Stimulated activated CD4-positive, alpha-beta T cell treated with anti-CD3 and anti-CD28 coated beads, Interleukin-1b, Interleukin-23, amount 100 ng/mL, for 24 hours (primary cell): ENCODE measurements around the gene CDH23.

Experiments
- DNase-seq, 4 experiments: peaks; one replicate each; pipeline ENCODE4 v3.0.0-alpha.2; 2020; ENCODE audit warnings: low read depth in 4 of 4, low spot score in 1 of 4

CDH23 gene

DNA sequence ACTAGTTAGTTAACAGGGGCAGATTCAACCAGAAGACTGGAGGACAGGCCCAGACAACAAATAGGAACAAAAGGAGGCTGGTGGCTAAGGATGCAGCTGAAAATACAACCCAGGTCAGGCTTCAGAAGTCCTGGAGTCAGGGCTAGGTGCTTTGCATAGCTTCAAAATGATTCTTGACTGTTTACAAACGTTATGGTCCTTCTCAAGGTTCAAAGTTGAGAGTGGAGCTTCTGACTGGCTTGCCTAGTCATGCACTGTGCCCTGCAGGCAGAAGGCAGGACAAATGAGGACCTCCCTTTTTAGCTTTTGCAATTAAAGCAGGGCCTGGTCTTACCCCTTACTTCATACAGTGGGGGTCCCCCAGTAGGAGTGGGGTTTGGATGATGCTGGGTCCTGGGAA lies 4.4 kb upstream of the CDH23 start:
- no peak for DNase-seq

DNA sequence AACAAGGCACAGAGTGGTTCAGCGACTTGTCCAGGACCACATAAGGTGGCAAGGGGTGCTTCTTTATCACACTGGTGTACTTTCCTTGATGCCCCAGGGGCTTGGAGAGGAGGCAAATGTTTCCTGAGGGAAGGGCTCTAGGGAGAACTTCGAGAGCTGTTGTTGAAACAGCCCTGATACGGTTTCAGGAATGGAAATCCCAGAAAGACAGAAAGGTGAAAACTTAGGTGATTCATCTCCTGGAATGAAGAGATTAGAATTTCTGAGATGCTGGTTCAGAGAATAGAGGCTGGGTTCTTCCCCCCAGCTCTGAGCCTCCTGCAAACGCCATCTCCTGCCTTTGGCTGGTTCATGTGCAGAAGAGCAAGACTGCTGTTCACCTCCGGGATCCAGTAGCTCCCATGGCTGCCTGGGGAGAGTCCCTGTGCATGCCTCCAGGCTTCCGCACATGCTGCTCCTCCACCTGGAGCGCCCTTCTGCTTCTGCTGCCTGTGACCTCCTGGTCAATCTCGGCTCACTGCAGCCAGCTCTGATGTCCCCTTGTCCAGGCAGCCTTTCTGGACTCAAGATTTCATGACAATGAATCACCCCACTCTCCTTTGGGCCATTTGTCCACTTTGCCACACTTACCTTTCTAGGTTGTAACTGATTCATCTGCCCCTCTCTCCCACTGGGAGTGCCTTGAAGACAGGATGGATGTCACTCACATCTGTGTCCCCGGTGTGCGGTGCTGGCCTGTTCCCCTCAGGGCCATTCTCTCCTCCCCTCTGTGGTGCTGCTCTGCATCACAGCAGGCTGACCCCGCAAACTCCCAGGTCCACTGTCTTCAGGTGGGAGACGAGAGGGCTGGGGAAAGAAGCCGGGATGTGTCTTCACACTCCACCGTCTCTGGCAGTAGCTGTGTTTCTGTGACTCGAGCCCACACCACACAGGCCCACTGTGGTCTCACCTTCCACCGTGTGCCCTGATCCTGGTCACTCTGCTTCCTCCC lies 3.6 kb upstream of the CDH23 start:
- DNase-seq: no peak

GRCh38 chr10:71393841-71394475 lies 2.8 kb upstream of the CDH23 start:
- no peak for DNase-seq

DNA sequence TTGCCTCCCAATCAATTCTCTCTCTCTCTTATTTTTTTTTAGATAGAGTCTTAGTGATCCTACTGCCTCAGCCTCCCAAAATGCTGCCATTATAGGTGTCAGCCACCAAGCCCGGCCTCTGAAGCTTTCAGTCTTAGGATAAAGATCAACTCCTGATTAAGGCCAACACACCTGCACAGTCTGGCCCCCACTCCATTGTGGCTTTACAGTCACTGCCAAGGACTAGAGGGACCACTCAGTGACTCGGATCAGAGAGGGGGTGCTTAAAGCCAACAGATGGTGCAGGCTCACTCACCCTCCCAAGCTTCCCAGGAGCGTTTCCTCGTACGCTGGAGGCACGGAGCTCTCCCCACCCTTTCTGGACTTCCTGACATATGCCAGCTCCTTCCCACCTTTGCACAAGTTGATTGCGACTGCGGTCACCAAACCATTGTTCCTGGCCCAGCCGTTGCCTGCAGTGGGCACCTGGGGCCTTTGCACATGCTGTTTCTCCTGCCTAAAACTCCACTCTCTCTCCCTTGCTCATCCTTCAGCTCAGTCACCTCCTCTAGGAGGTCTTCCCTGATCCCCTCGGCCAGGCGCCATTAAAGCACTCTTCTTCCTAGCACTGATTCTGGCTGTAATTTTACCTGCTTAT lies 1.7 kb upstream of the CDH23 start:
- DNase-seq: no peak

GRCh38 chr10:71395621-71396020 lies 1.1 kb upstream of the CDH23 start:
- DNase-seq: no peak

DNA sequence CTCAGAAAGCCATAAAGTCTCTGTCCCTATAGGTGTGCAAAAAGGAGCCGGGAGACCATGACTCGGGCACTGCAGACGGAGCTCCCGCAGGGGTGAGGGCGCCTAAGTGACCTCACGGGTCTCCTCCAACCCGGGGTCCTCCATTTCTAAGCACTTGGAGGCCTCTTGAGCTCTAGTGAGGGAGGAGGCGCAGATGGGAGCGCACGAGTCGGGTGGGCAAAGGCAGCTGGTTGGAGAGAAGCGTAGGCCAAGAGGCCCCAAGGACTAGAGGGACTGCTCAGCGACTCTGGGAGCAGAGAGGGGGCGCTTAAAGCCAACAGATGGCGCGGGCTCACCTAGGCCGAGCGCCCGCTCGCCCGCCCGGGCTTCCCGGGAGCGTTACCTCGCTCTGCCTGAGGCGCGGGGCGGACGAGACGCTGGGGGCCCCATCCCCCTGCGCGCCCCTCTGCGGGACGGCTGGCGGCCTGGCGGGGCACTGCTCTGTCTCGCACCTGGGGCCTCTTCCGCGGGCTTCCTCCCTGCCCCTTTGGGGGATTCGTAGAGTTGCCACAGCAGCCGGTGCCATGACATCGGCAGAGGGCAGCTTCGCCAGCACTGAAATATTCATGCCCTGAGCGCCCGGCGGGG lies 523 bp upstream of the CDH23 start:
- DNase-seq: peak in 1 of 4 experiments; percentile 33

GRCh38 chr10:71397296-71398212 lies 834 bp downstream of the CDH23 start:
- no peak for DNase-seq

DNA sequence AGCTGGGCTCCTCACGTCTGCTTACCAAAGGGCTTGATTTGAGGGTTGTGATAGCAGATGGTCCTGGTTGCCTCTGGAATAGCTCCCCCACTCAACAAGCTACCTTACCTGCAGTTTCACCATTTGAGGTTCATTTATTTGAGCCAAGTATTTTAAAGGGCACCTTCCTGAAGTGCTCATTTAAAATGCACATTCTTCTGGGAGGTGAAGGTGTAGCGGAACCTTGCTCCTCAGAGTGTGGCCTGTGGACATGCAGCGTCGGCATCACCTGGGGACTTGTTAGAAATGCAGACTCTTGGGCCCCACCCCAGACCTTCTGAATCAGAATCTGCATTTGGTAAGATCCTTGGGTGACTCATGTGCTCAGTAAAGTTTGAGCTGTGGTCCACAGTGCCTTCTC lies 2.3 kb downstream of the CDH23 start:
- no peak for DNase-seq

DNA sequence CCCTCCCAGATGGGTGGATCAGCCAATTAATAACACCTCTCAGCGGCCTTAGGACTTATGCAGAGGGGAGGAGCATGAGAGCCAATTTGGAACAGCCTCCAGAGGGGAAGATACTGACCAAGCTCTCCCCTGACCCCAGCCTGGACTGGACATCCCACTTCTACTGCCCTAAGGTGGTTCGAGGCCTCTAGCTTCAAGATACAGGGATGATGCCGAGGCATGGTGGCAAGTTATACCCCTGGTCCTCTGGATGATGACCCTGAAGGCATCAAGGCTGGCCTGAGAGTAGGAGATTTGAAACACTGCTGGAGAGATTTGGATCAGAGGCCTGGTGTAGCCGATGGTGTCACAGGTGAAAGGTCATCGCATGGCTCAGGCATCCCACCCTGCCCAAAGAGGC lies 3.2 kb downstream of the CDH23 start:
- DNase-seq: no peak

- no peak for DNase-seq
These were observed 4.3 kb downstream of the CDH23 start for GRCh38 chr10:71401056-71401455.

DNA sequence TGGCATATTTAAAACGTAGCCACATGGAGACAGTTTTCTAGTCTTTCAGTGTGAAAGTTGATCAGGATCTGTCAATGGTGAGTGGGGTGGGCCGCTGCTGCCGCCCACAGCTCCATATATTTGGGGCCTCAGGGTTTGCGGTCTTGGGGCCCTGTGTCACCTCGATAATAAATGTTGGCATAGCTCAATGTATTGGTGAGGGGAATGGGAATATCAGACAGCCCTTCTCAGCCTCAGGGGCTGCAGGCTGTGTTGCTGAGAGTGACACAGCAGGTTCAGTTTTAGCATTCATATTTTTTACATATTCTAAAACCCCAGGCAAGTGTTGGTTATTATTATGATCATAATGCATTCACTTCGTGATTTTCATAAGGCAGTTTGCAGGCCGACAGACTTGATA lies 5.3 kb downstream of the CDH23 start:
- DNase-seq: no peak

DNA sequence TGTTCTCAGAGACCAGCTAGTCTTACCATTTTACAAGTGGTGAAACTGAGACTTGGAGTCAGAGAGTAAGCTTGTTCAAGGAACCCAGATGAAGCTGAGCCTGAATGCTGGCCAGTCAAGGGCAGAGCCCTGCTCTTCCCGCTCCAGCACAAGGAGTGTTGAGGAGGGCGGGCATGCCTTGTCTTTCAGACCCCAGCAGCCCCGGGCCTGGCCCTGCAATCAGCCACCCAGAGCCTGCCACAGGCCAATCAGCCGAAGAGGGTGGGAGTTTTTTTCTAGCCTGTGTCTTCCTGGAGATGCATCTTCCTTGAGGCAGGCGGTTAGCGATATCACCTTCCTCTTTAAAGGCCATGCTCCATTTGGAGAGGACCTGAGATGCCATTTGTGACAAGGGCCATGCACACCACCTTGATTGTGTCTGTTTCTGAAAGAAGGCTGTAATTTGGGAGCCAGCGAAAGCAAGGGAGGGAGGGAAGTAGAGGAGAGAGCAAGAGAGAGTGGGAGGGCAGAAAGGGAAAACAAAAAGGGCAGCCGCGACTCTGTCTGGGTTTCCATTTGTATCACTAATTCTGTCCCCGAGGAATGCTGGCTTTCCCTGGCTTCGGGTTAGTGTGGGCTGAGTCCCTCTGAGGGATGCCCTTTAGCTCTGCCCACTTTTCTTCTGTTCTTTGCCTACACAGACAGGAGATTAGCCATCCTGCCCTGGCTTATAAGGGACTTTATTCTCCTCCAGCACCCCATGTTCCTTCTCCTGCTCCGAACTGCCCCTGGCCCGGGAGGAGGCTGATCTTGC lies 8.0 kb downstream of the CDH23 start:
- no peak for DNase-seq

DNA sequence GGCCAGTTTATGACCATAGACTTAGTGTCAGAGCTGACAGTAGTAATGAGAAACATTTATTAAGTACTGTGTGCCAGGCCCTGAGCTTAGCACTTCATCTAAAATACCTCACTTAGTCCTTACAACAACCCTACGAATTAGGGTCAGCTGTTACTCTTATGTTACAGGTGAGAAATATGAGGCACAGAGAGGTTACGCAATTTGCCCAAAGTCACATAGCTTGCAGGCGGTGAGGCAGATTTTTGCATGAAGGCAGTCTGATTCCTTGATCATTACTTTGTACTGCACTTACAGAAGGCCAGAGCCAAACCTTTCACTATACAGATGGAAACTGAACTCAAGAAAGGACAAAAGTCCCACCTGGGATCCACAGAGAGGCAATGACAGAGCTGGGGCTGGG lies 10.2 kb downstream of the CDH23 start:
- DNase-seq: no peak

DNA sequence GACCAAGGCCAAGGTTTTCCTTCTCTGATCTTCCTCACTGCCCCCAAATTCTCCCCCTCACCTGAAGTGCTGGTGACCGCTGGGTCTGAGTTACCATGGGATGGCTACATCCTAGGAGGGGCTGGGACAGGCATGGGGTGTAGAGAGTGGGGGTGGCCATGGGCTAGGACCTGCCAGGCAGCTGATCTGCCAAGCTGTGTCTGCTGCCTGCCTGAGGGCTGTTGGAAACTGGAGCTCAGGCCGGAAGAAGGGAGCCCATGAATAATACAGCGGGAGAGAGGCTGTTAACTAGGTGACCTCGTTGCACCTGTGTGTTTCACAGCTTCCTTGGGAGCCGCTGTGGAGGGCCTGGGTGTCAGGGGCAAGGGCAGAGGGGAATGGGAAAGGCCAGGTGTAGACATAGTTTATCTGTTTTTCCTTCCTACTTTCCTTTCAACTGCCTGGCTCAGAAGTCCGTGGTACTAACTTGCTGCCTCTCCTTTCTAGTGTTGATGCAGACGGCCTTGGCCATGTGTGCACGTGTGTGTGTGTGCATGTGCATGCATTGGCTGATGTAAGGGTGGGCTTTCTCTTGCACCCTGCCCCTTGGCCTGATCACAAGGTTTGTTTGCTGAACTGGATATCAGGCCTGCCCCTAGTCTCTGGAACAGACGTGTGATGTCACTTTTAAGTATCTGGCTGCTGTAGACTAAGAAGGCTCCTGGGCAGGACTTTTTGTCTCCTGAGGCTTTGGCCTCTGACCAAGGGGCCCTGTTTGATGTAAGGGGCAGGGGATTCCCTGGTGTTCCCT lies 11.9 kb downstream of the CDH23 start:
- DNase-seq: no peak

DNA sequence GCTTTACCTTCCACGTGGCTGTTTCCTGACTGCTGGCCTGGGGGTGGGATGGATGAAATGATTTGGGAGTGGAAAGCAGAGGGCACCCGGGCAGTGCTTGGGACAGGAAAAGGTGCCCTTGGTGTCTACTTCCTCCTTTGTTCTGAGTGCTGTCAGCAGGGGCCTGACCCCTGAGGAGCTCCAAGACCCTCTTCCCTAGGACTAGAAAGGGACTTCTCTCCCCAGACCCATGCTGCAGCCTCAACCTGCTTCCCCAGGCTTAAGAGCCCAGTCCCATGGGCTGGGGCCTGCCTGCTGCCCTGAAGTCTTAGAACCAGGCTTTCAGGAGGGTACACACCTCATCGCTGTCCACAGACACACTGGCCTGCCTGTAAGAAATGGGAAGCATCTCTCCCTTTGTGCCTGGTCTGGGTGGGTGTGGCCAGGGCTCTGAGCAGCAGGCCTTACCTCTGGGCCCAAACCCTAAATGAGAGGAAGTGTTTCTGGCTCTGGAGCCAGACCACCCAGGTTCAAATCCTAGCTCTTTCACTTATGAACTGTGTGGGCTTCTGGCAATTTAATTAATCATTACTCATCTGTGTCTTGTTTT lies 12.9 kb downstream of the CDH23 start:
- no peak for DNase-seq

DNA sequence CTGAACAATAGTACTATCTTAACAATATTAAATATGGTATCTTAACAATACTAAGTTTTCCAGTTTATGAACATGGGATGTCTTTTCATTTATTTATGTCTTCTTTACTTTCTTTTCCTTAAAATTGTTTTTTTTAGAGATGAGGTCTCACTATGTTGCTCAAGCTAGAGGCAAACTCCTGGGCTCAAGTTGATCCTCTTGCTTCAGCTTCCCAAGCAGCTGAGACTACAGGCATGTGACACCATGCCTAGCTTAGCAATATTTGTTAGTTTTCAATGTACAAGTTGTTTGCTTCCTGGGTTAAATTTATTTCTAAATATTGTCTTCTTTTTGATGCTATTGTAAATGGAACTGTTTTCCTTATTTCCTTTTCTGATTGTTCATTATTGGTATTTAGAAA lies 16.9 kb downstream of the CDH23 start:
- DNase-seq: no peak

GRCh38 chr10:71414359-71414758 lies 17.6 kb downstream of the CDH23 start:
- no peak for DNase-seq

GRCh38 chr10:71419002-71419540 lies 22.4 kb downstream of the CDH23 start:
- DNase-seq: no peak
